T-helper 2 cell treated with Interferon-gamma antibody and Interleukin-4, amounts not matched to agents 100 ng/mL and 5 ng/mL, for 36 hours (primary cell): Measurements from ENCODE around the gene FNDC3B. TPM values are rescaled to one million over a fixed set of nuclear protein-coding genes. Genes with fewer than 3 reads are reported as not detected.

Source experiments
- intact Hi-C: fragments of 100-400 bp; cut with micrococcal nuclease; formaldehyde crosslinking; loops from one replicate; pipeline ENCODE4 v1.15.1; 2023
- total RNA-seq: library from RNA; stranded (reverse); gene quantifications from 2 replicates; pipeline ENCODE4 v1.2.3, GENCODE V29; 2022

The FNDC3B gene
- total RNA-seq, 1 donor from 2014 or later = 16.6 TPM

DNA sequence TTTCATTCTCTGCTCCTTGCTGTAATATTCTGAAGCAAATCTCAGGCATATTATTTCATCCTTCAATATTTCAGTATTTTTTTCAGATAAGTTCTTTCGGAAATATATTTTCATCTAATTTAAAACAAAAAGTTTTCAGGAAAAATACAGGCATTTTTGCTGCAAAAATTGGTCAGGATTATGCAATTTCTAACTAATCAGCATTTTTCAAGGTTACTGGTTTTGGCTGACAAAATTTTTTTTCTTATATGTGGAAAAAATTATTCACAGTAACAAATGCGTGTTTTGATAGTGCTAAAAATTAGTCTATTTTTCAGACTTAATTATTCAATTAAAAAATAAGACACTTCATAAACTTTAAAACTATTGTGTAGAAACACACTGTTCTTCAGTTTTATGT, 31.4 kb downstream of the FNDC3B start:
- intact Hi-C loops = no loop called here

DNA sequence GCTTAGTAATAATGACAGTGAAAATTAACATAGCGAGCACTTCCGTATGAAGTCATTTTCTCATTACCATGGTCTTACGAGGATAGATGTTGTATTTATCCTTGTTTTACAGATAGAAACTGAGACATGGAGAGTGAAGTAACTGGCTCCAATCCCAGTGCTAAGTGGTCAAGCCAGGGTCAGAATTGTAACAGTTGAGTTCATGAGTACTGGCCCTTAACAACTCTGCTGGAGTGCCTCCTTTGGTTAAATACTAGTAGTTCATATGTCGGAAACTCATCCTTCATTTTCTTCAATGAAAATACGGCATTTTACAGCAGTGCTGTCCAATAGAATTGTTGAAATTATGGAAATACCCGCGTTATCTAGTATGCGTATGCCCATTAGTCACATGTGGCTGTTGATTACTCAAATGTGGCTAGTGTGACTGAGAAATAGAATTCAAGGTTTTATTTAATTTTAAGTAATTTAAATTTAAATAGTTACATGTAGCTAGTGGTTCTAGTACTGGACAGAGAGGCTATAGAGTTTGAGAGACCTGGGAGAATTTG, 32.5 kb downstream of the FNDC3B start:
- intact Hi-C loops = no loop called here

DNA sequence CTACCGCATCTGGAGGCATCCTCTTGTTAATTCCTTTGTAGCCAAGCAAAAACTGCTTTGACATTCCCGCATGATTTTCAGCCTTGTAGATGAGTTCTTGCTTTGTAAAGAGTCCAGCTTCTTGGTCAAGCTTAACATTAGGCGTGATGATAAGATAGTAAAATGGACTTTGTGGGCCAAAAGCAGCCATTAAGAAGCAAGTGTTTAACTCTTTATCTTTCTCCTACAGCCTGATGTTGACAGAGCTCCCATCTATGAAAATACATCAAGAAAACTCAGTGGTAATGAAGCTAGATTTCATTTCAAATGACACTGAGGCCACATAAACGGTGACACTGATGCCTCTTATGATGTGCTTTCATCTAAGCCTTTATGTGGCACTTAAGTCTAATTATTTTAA, 33.2 kb downstream of the FNDC3B start:
- intact Hi-C loops = no loop called here

DNA sequence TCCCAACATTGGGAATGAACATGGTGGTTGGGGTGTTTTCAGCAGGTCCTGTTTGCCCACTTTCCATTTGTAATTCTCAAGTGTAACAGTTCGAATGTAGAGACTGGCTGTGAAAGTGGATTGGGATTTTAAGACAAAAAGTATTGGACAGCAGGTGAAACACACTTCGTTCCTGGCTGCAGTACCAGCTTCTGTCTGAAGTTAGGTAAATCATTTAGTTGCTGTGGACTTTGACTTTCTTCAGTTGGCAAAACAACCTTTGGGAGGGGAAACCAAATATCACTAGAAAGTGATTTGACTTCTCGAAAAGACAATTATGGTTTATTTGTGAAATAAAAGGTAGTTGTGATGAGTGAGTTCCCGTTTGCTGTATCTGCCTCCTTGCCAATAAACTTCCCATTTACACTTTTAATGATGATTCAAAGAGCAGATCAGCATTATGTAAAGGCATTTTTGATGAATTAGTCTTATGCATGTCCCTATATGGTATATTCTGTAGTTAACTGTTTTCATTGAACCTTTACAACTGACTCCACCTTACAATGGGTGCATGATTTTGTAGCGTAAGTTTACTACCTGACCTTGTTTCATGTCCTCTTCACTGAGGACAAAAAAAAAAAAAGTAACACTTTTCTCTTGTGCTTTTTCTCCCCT, 34.0 kb downstream of the FNDC3B start:
- intact Hi-C loops = no loop called here

DNA sequence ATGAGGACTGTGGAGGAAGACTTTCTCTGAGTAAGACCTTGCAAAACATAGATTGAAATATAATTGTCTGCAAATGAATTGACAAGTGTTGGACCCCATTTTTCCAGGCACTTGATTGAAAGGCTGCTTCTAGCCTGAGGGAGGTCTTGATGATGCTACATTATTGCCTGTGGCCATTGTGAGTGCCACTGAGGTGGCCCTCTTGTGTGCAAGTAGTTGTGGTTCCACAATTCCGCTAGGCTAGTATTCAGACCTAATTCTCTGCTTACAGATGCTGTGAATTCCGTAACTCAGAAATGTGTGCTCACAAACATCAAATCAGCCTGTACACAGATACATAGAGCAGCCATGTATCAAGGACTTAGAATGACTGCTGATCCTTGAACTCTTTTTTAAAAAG, 34.7 kb downstream of the FNDC3B start:
- intact Hi-C loops = no loop called here

DNA sequence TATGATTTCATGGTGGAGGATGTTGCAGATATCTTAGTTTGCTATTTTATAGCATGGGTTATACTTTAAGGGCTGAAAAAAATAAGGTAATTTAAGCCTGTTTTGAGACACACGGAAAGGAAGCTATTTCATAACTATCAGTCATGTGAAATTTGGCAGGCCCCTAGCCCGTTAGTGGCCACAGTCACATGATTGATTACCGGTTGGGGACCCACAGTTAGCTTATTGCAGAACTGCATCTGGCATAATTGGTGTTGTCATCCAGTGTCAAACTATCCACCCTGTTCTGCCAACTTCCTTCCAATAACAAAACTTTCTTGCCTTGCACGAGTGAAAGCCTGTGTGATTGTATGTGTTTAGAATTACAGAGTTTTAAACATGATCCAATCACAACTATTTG, 35.2 kb downstream of the FNDC3B start:
- intact Hi-C loops = no loop called here

DNA sequence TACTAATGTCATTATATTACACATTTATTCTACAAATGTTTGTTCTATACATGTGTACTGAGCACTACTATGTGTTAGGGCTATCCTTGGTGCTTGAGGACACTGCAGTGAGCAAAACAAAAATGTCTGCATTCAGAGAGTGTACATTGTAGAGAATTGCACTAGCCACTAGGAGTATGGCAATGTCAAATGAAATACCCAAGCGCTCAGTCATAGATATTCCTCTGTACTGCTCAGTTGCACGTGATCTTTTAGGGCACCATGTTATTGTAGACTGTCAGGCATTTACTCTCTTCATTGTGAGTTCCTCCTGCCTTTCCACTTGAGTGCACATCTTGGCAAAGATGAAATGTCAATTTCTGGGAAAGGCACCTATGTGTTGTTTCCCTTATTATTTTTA, 36.8 kb downstream of the FNDC3B start:
- intact Hi-C loops = no loop called here

DNA sequence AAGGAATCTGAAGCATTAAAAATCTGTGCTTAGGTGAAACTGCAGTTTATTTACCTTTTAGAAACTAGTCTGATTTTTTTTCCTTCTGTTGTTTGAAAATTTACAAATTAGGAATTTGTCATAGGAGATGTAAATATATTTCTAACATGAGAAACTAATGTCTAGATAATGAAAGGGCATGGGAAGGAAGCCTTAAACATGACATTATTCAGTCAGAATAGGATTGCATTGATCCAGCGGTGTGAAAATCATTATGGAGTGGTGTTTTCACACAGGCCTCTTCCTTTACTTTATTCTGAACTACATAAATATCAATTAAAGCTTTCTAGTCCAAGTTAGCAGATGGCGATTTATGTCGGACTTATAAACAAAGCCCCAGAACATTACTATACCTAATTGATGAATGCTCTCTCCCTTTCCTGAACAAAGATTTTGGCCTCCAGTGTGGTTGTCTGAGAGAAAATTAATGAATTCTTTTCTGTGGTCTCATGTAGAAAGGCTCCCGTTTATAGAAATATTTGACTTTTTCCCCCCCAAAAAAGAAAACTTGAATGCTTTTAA, 37.9 kb downstream of the FNDC3B start:
- intact Hi-C loops = no loop called here

DNA sequence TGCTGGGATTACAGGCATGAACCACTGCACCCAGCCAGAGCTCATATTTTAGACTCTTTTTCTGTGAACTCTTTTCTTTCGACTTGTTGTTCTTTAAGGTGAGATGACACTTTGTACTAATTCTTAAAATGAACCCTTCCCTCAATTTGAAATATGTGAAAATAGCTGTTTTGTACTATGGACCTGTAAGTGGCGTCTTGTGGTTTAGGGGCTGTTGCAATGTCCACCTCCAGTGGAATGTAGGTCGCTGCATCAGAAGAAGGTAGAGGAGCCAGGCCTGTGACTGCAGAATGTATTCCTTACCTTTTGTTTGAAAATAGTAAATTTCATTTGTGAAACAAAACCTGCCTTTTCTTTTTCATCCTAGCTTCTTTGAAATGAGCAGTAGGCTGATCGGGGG, 38.9 kb downstream of the FNDC3B start:
- intact Hi-C loops = no loop called here

DNA sequence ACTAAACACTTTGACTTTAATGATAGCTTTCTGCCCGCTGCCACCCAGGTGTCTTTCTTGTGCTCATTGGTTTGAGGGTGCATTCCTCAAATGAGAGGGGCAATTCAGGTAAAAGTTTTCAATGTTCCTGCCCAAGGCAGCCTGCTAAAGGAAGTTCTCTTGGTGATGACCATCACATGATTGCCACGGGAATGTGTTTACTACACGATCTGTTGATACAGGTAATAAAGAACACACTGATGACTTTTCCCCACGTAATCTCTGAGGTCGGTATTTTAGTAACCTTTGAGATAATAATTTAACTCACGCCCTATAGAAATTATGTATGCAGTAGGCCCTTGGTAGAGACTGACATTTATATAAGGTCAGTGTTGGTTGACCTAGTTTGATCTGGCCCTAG, 39.3 kb downstream of the FNDC3B start:
- intact Hi-C loops = no loop called here

DNA sequence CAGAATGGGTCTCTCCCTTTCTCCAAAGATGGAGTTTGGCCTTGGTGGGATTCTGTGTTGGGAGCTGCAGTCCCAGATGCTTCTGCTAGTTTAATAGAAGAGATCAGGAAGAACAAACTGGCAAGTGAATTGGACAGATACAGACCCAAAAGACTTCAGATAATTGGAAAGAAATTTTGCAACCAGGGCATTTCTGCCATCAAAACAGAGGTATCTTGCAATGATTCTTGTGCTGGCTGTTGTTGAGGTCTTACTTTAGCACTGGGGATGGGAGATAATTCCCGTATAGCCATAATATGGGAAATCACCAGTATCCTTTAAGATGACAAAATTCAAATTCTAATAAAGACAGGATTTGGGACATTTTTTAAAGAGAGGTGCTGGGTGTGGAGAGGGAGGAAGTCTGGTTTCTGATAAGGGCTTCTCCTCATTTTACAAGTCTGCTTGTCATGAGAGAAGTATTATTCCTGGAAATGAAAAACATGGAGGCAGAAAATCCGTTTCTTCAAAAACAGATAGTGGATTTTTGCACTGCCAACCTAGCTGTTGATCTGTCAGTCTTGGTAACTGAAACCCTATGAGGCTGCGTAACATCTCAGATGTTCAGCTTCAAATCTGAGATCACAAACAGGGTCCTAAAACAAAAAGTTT, 40.1 kb downstream of the FNDC3B start:
- intact Hi-C loops = no loop called here

DNA sequence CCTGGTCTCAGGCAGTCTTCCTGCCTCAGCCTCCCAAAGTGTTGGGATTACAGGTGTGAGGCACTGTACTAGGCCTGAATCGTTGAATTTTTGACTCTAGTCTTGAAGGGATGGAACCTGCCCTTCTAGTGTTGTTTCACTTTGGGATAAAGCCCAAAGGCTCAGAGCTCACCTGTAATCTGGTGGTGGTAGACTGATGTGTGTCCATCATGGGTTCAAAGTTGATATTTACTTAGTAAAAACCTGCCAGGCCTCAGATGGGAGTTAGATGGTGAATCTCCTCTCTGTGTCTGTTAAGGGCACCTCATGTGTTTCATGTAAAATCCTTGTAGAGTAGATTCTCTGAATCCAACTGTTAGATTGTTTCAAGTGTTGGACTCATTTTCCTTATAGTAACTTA, 41.1 kb downstream of the FNDC3B start:
- intact Hi-C loops = no loop called here

DNA sequence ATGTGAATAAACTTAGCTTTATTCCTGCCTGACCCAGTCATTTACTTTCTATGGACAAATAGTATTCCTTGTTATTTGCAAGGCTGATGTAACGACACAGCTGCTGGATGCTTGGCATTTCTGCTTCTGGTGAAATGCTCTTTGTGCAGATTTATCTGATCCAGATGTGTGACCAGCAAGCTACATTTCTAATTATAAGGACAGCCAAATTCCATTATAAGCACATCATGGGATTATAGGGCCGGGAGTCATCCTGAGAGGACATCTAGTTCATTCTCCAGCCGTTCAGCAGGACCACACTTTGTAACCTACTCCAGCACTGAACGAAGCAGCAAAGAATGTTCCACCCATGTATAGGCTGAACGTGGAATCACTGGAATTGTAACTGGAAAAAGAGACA, 42.9 kb downstream of the FNDC3B start:
- intact Hi-C loops = no loop called here

DNA sequence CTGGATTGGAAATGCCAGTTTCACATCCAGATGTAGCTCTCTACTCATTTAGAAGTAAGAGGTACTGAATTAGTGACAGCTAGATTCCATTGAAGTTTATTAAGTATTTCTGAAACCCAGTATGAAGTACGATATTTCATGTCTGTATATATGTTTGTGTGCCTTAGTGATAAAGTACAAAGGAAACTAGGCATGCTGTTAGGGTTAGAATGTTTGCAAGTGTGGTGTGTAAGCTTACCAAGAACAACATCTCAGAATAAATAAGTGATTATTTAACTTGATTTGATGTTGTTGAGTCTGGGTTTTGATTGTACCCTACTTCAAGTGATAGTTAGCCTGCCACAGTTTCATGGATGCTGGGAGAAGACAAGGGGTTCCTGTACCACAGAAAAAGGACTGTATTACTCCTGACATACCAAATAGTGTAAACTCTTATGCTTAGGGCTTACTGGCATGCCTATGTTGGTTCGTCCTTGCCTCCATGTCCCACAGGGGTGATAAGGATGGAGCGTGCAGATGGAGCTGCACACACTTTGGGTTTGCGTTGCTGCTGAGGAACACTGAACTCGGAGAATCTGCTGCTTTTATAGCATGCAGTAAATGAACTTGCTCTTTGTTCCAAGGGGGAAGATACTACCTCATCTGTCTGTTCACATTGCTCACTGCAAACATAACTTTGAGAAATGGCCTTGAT, 43.6 kb downstream of the FNDC3B start:
- intact Hi-C loops = no loop called here

DNA sequence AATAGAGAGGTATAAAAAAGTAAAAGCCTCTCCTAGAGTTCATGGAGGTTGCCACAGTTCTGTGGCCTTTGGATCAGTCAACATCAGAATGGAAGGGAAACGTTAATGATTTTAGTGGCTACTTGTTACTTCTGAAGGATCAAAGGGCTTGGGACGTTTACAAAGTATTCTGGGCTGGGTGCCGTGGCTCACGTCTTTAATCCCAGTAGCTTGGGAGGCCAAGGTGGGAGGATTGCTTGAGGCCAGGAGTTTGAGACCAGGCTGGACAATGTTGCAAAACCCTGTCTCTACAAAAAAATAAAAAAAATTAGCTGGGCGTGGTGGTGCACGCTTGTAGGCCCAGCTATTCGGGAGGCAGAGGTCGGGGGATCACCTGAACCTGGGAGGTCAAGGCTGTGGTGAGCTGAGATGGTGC, 44.6 kb downstream of the FNDC3B start:
- intact Hi-C loops = loop anchor here (2.0 kb wide), 1 partner anchor 23 kb away; no protein-coding TSS in a partner anchor

DNA sequence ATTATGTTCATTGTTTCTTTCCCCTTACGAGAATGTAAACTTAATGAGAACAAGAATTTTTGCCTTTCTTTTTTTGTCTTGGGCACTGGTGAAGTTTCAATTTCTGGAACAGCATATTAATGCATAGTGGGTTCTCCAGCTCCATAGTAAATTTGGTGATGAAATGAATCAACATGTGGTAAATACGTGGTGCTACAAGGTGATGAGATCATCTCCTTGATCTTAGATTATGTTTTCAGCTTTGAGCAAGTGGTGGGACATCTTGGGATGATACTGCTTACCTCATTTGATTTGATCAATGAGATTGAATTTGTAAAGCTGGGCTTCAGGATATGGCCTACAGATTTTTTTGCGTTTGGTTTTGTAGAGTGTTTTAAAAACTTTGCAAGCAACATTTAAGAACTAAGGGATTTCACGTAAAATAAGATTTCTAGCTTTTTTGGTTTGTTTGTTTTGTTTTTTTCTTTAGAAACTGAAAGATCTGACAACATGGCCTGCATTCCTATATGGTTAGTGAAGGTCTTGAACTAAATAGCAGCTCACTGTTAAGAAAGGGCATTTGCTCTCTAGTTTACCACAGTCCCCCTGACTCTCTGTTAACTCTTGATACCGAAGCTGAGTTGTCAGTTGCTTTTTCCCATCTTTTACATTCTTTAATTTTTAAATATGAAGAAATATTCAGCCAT, 45.6 kb downstream of the FNDC3B start:
- intact Hi-C loops = loop anchor here (2.0 to 5.0 kb wide), 2 partner anchors 22 to 48 kb away; partner anchors contain the start of gene FNDC3B

DNA sequence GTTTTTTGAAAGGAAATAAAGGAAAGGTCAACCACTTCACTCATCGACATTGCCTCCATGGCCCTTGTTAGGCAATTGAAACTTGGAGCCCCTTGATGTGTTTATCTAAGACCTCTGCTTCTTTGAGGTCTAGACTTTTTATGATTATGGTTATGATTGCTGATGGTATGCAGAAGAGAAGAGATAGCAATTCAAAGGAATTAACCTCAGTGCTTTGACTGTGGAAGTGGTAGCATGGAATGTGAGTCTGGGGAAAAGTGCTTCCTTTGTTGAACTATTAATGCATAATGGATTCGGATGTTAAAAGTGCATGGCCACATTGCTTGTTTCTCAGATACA, 46.1 kb downstream of the FNDC3B start:
- intact Hi-C loops = loop anchor here (2.0 to 5.0 kb wide), 2 partner anchors 21 to 48 kb away; partner anchors contain the start of gene FNDC3B

DNA sequence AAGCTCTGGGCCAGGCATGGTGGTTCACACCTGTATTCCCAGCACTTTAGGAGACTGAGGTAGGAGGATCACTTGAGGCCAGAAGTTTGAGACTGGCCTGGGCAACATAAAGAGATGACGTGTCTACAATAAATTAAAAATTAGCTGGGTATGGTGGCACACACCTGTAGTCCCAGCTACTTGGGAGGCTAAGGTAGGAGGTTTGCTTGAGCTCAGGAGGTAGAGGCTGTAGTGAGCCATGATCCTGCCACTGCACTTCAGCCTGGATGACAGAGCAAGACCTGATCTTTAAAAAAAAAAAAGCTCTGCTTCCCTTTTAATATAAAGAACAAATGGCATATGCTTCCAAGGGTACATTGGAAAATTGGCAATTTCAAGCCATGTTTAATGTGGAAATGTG, 46.7 kb downstream of the FNDC3B start:
- intact Hi-C loops = loop anchor here (5.0 kb wide), 1 partner anchor 49 kb away; the partner anchor contains the start of gene FNDC3B

DNA sequence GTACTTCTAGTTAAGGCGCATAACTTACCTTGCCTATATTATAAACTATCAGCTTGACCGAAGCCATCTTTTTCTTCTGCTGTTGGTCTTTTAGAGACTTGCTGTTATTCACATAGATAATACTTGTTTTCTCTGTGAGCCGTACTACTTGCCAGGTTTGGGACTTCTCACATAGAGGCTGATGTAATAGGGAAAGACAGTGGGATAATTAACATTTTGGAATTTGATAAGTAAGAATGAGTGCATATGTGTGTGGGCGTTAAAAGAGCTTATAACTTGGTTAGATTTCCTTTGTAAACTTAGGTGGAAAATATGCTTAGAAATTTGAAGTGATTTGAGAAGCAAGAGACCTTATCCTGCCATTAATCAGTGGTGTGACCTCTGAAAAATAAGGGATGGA, 47.8 kb downstream of the FNDC3B start:
- intact Hi-C loops = loop anchor here (5.0 kb wide), 1 partner anchor 50 kb away; the partner anchor contains the start of gene FNDC3B

DNA sequence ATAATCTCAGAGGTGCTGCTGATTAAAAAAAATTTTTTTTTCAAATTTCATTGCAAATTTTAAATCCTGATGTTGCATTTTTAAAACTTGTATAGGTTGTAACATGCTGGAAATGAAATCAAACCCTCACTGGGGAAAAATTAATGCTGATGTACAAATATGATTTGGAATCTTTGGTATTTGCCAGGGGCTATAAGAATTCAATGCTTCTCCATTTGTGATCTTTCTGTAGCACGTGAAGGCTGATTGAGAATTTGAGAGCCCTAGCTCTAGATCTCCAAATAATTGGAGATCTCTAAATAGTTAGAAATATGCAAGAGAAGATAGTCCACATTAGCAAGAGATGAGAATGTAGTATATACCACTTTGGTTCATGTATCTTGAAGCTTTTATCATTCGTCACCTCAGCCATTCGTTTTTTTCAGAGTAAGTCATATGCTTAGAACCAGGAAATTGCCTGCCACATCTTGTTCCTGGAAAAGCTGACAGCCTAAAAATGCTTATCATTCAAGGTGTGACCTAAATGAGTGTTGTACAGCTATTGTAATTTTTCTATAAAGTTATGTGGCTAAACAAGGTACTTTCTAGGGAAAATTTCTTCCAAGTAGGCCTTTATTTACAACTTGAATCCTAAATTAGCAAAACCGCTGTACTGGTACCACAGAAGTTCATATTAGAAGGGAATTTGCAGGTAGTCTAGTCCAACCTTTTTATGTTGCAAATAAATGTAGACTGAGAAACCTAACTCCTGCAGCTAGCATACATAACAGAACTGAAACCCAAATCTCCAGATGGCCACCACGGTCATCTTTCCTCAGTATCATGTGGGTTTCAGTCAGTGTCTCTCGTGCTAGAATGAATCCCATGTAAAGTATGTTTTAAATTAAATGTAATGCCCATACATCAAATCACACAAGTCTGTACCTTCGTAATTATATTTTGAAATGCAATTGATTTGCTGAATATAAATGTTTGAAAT, 48.5 kb downstream of the FNDC3B start:
- intact Hi-C loops = loop anchor here (1.0 to 5.0 kb wide), 2 partner anchors 19 to 51 kb away; partner anchors contain the start of gene FNDC3B
